DND-41 (cell line): ENCODE measurements around the gene HMGB4.

Source experiments
- ATAC-seq: fragments of 200-7000 bp; cut with Tn5 transposase; 3 replicates; pipeline ENCODE4 v1.9.1; 2021; ENCODE audit warnings: low read depth; ENCODE audit not compliant: insufficient read depth
- DNase-seq: peaks from one replicate; pipeline ENCODE4 v3.0.0-alpha.2; 2020
- H2AFZ ChIP-seq: 2 replicates; pipeline ENCODE4 v1.6.0; 2012; ENCODE audit warnings: low read depth, low read length
- H3K27ac ChIP-seq: 2 replicates; pipeline ENCODE4 v1.5.1; 2012; ENCODE audit warnings: low read length, inconsistent platforms
- H3K27me3 ChIP-seq: fragments of 200-600 bp; sonication (generic); 2 replicates; pipeline ENCODE4 v1.6.0; 2012; ENCODE audit warnings: low read length, mild to moderate bottlenecking, inconsistent platforms; ENCODE audit not compliant: insufficient read depth, poor library complexity
- H3K36me3 ChIP-seq: 2 replicates; pipeline ENCODE4 v1.5.1; 2012; ENCODE audit warnings: low read length, inconsistent platforms; ENCODE audit not compliant: insufficient read depth
- H3K4me1 ChIP-seq: 2 replicates; pipeline ENCODE4 v1.5.1; 2012; ENCODE audit warnings: mild to moderate bottlenecking, low read length; ENCODE audit not compliant: insufficient read depth
- H3K4me2 ChIP-seq: 2 replicates; pipeline ENCODE4 v1.6.0; 2012; ENCODE audit warnings: mild to moderate bottlenecking, moderate library complexity, low read length, inconsistent platforms; ENCODE audit not compliant: insufficient read depth
- H3K4me3 ChIP-seq, 2 experiments: fragments of 200-600 bp in 1 of 2; shearing (Covaris generic) in 1 of 2; 2 replicates each; pipeline ENCODE4 v1.5.1; 2012 to 2016; ENCODE audit warnings: inconsistent platforms in 2 of 2, low read length in 2 of 2, mild to moderate bottlenecking in 2 of 2, low read depth in 1 of 2, moderate library complexity in 1 of 2
- H3K79me2 ChIP-seq: 2 replicates; pipeline ENCODE4 v1.6.0; 2012; ENCODE audit warnings: low read length, inconsistent platforms; ENCODE audit not compliant: insufficient read depth
- H3K9ac ChIP-seq: 2 replicates; pipeline ENCODE4 v1.6.0; 2012; ENCODE audit warnings: low read depth, mild to moderate bottlenecking, inconsistent platforms, low read length, moderate library complexity
- H3K9me3 ChIP-seq: 2 replicates; pipeline ENCODE4 v1.5.1; 2012; ENCODE audit warnings: low read length, moderate library complexity, mild to moderate bottlenecking, inconsistent platforms; ENCODE audit not compliant: insufficient read depth, severe bottlenecking
- H4K20me1 ChIP-seq: 2 replicates; pipeline ENCODE4 v1.6.0; 2012; ENCODE audit warnings: low read length; ENCODE audit not compliant: insufficient read depth
- CTCF ChIP-seq: IDR thresholded peaks from 2 replicates; pipeline ENCODE4 v1.5.1; 2012; ENCODE audit warnings: borderline replicate concordance, low read length, moderate library complexity, mild to moderate bottlenecking; ENCODE audit not compliant: poor library complexity, severe bottlenecking; ENCODE audit errors: extremely low read depth
- EZH2 ChIP-seq: IDR thresholded peaks from 3 replicates; pipeline ENCODE4 v1.6.1; 2012; ENCODE audit warnings: borderline replicate concordance, low read depth, mild to moderate bottlenecking, moderate library complexity, low read length, inconsistent platforms; ENCODE audit not compliant: severe bottlenecking

Gene HMGB4

DNA sequence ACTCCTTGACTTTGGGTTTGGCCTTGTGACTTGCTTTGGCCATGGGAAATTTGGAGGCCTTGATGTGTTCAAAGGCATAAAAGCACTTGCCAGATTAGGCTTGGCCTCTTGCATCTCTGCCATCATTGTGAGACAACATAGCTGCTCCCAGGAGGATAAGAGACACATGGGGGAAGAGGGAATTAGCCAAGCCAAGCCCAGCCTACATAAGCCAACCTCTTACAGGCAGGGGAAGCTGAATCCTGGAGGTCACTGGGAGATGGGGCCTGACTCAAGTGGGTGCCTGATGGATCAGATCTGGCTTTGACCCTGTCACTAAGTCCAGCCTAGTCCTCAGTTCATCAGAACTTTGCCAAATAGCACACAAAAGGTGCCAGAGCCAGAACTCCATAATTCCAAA lies 37.6 kb upstream of the HMGB4 start:
- ATAC-seq (no peak), DNase-seq (no peak)
- H3K79me2 ChIP-seq, result no peaks in the 10 kb centered on the region
- H3K9ac ChIP-seq, result no peak overlapping the region
- H3K9me3 ChIP-seq, result peaks cover 2% of the 10 kb centered on the region
- H3K36me3 ChIP-seq, result no peaks in the 10 kb centered on the region
- H3K27me3 ChIP-seq, result no peaks in the 10 kb centered on the region
- no peaks in the 10 kb centered on the region; the same call in 1 of the 2 replicates for H4K20me1 ChIP-seq
- no peaks in the 10 kb centered on the region for H3K4me1 ChIP-seq
- no peak overlapping the region for H3K4me2 ChIP-seq
- H3K4me3 ChIP-seq, result no peak overlapping the region
- TF ChIP-seq EZH2, result no peak
- no peak for TF ChIP-seq CTCF
- no peak overlapping the region for H2AFZ ChIP-seq
- no peak overlapping the region for H3K27ac ChIP-seq

DNA sequence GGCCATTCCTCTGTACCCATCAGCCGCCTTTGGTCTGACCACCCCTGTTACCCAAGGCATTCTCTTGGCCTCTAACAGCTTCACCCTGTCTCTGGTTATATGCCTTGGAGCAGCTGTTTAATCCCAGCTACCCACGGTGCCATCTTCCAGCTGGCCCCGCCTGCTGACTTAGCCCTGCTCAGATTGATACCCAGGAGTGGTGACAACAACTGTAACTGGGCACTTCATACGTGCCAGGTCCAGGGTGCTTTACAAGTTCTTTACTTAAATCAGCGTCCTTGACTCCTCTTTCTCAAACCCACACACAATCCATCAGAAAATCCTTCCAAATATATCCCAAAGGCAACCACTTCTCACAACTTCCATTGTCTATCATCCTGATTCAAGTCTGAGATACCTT lies 37.2 kb upstream of the HMGB4 start:
- Histone ChIP-seq H3K9ac (no peak overlapping the region), H3K27me3 (no peaks in the 10 kb centered on the region), H3K9me3 (peaks cover 2% of the 10 kb centered on the region), H3K4me2 (no peak overlapping the region), H3K79me2 (no peaks in the 10 kb centered on the region), H3K4me3 (no peak overlapping the region), H2AFZ (no peak overlapping the region), H3K27ac (no peak overlapping the region), H4K20me1 (no peaks in the 10 kb centered on the region), H3K36me3 (no peaks in the 10 kb centered on the region), H3K4me1 (no peaks in the 10 kb centered on the region)
- ATAC-seq (no peak), DNase-seq (no peak)
- TF ChIP-seq EZH2 (no peak), CTCF (no peak)

DNA sequence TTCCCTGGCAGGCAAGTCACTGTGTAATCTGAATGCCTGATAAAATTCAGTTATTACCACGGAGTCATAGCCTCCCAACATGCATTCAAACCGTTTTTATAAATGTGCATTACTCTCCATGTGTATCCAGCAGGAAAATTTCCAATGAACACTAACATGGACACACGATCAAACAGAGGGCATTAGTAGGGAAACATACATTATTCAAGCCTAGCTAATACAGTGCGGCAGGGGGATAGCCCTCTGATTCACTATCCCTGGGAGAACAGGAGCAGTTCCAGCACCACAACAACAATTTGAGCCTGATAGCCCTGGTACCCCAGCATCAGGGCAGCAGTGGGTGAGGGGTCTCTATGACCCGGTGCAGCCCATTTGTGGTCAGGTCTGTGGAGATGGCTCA lies 35.8 kb upstream of the HMGB4 start:
- DNase-seq (no peak), ATAC-seq (no peak)
- Histone ChIP-seq H4K20me1 (no peaks in the 10 kb centered on the region), H3K27me3 (no peaks in the 10 kb centered on the region), H3K4me1 (no peaks in the 10 kb centered on the region), H3K36me3 (no peaks in the 10 kb centered on the region), H3K4me3 (no peak overlapping the region), H3K9ac (no peak overlapping the region), H2AFZ (no peak overlapping the region), H3K79me2 (no peaks in the 10 kb centered on the region), H3K4me2 (no peak overlapping the region), H3K9me3 (peaks cover 2% of the 10 kb centered on the region), H3K27ac (no peak overlapping the region)
- TF ChIP-seq EZH2 (no peak), CTCF (no peak)

DNA sequence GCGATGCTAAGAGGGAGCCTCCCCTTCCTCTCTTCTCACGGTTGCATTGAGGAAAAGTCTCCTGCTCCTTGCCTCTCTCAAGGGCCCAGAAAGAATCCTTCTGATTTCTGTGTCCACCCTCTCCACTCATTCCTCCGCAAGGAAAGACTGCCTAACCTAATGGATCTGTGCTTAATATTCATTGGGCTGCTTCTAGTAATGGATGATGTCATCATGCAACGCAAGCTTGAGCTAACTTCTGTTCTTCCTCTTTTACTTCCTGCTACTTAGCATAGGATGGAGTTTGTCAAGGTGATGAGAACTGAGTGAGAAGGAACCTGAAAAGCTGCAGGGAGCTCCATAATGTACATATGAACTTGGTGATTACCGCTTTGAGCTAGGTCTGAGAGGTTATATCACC lies 35.2 kb upstream of the HMGB4 start:
- Histone ChIP-seq H3K4me2 (no peak overlapping the region), H3K9me3 (peaks cover 2% of the 10 kb centered on the region), H2AFZ (no peak overlapping the region), H4K20me1 (no peaks in the 10 kb centered on the region), H3K27ac (no peak overlapping the region), H3K36me3 (no peaks in the 10 kb centered on the region), H3K79me2 (no peaks in the 10 kb centered on the region), H3K4me1 (no peaks in the 10 kb centered on the region), H3K9ac (no peak overlapping the region), H3K4me3 (no peak overlapping the region), H3K27me3 (no peaks in the 10 kb centered on the region)
- DNase-seq, result no peak
- ATAC-seq, result no peak
- TF ChIP-seq EZH2, result no peak
- TF ChIP-seq CTCF, result no peak
